IMR-90 (cell line): ENCODE measurements around the gene AGXT.

Experiments
- CTCF ChIP-seq: conservative IDR thresholded peaks from 2 replicates; pipeline ENCODE4 v1.5.1; 2012; ENCODE audit warnings: mild to moderate bottlenecking, low read depth, low read length, improper control_type of control experiment
- POLR2A ChIP-seq: IDR thresholded peaks from 2 replicates; pipeline ENCODE4 v1.6.1; 2012; ENCODE audit warnings: mild to moderate bottlenecking, low read depth, low read length

DNA sequence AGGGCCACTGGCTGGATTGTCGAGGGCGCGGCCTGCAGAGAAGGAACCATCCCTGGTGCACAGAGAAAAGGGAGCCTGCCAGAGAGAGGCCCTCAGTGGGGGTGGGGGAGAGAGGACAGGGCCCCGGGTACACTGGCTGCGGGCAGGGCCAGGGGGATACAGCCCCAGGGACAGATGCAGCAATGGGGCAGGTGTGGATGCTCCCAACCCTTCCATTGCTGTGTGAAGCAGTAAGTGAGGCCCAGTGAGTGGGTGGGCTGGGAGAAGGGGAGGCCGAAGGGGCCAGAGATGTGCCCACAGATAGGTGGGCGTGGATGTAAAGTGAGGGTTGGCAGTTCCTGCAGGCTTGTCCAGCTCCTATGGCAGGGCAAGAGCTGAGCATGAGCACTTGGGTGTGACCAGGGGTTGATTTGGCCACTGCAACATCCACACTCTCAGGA, 7.4 kb downstream of the AGXT start:
- TF ChIP-seq CTCF, result no peak
- no peak for TF ChIP-seq POLR2A
